Measurements from ENCODE around the gene PNPLA5.

GRCh38 chr22:43848366-43849171 lies 43.2 kb downstream of the PNPLA5 start:
- TF ChIP-seq CTCF (IDR thresholded peaks at IDR 0.05; ENCODE audit: low read depth, low read length): no peak; the same call in 1 of the 2 replicates
- TF ChIP-seq EZH2phosphoT487 (IDR thresholded peaks at IDR 0.05; ENCODE audit: low read depth): no peak
